Measurements from ENCODE around the gene PTPRG.

DNA sequence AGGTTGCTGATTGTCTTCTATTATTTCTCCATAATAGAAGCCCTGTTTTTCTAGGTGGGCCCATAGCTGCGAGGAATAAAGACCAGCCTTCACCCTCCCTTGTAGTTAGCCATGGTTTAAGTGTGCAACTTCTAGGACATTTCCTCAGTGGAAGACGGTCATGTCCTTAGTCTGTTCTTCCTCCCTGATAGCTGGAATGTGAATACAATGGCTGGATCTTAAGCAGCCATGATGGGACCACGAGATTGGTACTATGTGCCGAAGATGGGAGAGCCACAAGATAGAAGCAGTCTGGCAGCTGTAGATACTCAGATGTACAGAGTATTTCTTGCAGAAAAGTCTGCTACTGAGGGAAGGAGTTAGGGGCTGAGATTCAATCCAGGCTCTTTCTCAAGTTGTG, 152.9 kb downstream of the PTPRG start:
- TF ChIP-seq, protein P1, sequence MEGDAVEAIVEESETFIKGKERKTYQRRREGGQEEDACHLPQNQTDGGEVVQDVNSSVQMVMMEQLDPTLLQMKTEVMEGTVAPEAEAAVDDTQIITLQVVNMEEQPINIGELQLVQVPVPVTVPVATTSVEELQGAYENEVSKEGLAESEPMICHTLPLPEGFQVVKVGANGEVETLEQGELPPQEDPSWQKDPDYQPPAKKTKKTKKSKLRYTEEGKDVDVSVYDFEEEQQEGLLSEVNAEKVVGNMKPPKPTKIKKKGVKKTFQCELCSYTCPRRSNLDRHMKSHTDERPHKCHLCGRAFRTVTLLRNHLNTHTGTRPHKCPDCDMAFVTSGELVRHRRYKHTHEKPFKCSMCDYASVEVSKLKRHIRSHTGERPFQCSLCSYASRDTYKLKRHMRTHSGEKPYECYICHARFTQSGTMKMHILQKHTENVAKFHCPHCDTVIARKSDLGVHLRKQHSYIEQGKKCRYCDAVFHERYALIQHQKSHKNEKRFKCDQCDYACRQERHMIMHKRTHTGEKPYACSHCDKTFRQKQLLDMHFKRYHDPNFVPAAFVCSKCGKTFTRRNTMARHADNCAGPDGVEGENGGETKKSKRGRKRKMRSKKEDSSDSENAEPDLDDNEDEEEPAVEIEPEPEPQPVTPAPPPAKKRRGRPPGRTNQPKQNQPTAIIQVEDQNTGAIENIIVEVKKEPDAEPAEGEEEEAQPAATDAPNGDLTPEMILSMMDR (conservative IDR thresholded peaks at IDR 0.05 in 1 of 2, IDR thresholded peaks at IDR 0.05 in 1 of 2; ENCODE audit: low read depth in 1 of 2, low read length in 2 of 2): no peak
- TF ChIP-seq EZH2 (IDR thresholded peaks at IDR 0.05; ENCODE audit: low read length, missing control alignments): no peak
